PFSK-1 (cell line): ENCODE data around the gene USP22.

Experiments used
- FOXP2 ChIP-seq: optimal IDR thresholded peaks from 2 replicates; pipeline ENCODE3; 2011; ENCODE audit warnings: borderline replicate concordance, control low read depth, inconsistent platforms; ENCODE audit not compliant: insufficient read depth; ENCODE audit errors: extremely low read length, extremely low read depth
- POLR2AphosphoS5 ChIP-seq: IDR thresholded peaks from 2 replicates; pipeline ENCODE4 v1.6.1; 2012; ENCODE audit warnings: low read depth, mild to moderate bottlenecking, control low read depth, low read length, moderate library complexity
- SIN3A ChIP-seq: IDR thresholded peaks from 2 replicates; pipeline ENCODE4 v1.6.1; 2012; ENCODE audit warnings: mild to moderate bottlenecking, low read length, moderate library complexity, borderline replicate concordance; ENCODE audit not compliant: insufficient read depth
- TAF1 ChIP-seq: IDR thresholded peaks from 2 replicates; pipeline ENCODE4 v1.6.1; 2012; ENCODE audit warnings: low read length, control low read depth, borderline replicate concordance; ENCODE audit not compliant: insufficient read depth
- TF ChIP-seq, protein P1 (sequence below), 2 experiments: IDR thresholded peaks; 2 replicates each; pipeline versions ENCODE4 v1.6.1 to v1.8.0; 2011 to 2012; ENCODE audit warnings: low read depth in 2 of 2, low read length in 2 of 2, control low read depth in 1 of 2, inconsistent platforms in 1 of 2, mild to moderate bottlenecking in 1 of 2, moderate library complexity in 1 of 2; ENCODE audit not compliant: insufficient read depth in 1 of 2

DNA sequence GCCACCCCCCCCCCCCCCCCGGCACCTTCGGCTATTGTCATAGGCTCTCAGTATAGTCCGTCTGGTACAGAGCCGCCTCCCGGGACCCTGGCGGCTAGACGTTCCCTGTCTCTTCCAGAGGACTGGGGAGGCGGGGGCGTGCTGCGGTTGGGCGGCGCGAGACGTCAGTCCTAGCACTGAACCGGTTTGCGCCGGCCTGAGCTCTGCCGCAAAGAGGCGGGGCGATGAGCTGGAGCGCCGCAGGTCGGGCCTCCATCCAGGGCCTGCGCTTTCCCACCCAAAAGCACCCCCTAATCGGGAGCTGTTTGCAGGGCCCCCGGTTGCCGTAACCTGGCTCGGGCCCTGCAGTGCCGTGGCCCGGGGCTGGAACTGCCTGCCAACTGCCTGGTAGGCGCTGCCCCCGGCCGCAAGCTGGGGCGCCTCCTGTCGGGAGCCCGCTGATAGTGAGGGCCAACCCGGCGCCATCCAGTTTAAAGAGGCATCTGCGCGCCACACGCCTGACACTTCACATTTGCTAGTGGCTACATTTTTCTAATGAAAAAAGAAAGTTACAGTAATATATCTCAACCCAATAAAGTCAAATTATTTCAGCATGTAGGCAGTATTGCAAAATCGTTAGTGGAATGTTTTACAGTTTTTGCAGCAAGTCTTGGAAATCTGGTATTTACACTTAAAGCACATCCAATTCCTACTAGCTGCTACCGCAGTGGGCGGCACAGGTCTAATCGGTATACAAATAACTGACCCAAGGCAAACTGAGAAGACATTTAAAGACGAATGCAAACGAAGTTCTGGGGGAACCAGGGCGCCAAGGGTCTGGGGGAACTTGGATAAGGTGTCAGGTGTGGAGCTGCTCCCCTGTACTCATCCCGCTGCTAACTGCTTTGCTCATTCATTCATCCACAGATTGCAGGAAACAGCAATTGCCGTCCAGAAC, 753 bp upstream of the USP22 start:
- TF ChIP-seq, protein P1, sequence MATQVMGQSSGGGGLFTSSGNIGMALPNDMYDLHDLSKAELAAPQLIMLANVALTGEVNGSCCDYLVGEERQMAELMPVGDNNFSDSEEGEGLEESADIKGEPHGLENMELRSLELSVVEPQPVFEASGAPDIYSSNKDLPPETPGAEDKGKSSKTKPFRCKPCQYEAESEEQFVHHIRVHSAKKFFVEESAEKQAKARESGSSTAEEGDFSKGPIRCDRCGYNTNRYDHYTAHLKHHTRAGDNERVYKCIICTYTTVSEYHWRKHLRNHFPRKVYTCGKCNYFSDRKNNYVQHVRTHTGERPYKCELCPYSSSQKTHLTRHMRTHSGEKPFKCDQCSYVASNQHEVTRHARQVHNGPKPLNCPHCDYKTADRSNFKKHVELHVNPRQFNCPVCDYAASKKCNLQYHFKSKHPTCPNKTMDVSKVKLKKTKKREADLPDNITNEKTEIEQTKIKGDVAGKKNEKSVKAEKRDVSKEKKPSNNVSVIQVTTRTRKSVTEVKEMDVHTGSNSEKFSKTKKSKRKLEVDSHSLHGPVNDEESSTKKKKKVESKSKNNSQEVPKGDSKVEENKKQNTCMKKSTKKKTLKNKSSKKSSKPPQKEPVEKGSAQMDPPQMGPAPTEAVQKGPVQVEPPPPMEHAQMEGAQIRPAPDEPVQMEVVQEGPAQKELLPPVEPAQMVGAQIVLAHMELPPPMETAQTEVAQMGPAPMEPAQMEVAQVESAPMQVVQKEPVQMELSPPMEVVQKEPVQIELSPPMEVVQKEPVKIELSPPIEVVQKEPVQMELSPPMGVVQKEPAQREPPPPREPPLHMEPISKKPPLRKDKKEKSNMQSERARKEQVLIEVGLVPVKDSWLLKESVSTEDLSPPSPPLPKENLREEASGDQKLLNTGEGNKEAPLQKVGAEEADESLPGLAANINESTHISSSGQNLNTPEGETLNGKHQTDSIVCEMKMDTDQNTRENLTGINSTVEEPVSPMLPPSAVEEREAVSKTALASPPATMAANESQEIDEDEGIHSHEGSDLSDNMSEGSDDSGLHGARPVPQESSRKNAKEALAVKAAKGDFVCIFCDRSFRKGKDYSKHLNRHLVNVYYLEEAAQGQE (IDR thresholded peaks at IDR 0.05; ENCODE audit: insufficient read depth in 1 of 2, low read depth in 2 of 2, low read length in 2 of 2): no peak
- TF ChIP-seq POLR2AphosphoS5 (peak; percentile 51), TAF1 (peak; percentile 53; the same call in 1 of the 2 replicates), SIN3A (no peak), FOXP2 (peak; percentile 68)
